Stimulated activated CD4-positive, alpha-beta T cell treated with anti-CD3 and anti-CD28 coated beads, Interleukin-1b, Interleukin-23, amount 100 ng/mL, for 48 hours (primary cell): ENCODE results near the gene TCERG1L.
"Not testable (repeated sequence)": the region's sequence is repeated elsewhere in the genome, so short reads cannot be mapped to it uniquely, and the experiment has no call there.

Experiments used
- DNase-seq: peaks from one replicate; pipeline ENCODE4 v3.0.0-alpha.2; 2020

Gene TCERG1L

DNA sequence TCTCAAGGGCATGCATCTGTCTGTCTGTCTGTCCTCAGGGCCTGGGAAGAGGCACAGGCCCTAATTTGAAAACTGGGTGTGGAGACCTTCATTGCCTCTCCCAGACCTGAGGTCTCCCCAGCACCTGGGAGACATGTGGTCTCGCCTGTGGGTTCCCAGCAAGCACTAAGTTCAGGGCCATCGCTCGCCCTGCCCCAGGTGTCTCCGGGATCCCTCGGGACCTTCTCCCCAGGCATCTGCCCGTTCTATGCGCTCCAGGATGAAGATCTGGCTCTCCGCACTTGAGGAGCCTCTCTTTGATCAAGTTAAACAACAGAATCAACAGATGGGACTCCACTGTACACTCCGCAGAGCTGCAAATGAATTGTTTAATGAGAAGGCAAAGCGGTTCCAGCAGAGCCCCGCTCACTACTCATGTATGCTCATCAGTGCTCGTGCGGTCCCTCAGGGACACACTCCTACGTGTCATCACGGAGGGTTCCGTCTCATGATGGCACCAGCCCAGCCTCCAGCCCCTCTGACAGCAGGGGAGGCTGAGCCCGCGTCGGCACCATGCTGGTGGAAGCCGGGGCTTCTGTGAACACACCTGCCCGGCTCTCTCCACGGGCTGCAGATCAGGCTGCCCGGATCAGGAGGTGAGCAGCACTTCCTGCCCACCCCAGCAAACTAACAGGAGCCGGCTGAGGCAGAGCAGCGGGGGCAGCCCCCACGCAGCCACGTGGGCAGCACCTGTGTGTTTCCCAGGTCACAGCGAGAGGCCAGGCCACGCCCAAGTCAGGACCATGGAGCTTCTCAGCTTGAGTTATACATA is 132.8 kb downstream of the TCERG1L start:
- no peak for DNase-seq

DNA sequence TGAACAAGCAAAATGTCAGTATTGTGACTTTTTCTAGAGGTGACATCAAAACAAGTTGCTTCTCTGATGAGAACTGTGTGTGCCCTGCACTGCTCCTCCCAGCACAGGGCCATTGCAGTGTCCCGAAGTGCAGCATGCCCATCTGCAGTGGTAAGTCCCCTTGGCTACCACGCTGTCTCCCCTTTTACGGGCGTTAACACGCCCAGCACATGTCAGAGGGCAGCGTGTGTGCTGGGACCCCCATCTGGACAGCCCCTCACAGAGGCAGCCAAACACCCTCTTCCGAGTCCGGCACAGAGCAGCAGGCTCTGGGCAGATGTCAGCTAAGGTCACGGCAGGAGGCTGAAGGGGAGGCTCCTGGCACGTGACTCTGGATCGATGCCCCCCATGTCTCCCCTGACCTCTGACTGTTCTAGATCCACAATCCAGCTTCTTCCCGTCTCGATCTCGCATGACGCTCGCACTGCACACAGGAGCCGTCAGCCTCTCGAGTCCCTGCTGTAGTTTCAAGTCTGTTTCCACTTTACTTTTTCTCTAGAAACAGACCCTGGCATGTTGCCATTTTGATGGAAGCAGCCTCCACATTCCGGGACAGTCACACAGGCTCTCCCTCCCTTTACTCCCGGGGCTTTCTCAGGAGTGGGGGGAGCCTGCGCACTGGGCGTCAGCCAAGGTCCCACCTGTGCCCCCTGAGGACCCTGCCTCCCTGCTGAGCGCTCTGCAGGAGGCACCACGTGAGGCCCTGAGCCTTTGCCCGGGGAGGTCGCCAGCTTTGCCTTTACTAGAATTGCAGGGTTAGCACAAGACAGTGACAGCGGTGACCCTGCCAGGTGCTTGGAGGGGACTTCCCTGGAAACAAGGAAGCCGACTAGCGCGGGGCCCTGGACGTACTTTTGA is 133.8 kb downstream of the TCERG1L start:
- no peak for DNase-seq

DNA sequence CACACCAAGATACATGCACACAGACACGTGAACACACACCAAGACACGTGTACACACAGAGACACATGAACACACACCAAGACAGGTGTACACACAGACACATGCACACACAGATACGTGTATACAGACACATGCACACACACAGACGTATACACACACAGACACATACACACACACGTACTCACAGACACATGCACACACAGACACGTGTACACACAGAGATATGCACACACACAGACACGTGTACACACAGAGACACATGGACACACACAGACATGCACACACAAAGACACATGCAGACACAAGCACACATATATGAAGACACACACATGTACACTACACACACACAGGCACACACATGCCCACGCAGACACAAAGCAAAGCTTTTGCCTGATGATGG is 134.6 kb downstream of the TCERG1L start:
- no peak for DNase-seq

DNA sequence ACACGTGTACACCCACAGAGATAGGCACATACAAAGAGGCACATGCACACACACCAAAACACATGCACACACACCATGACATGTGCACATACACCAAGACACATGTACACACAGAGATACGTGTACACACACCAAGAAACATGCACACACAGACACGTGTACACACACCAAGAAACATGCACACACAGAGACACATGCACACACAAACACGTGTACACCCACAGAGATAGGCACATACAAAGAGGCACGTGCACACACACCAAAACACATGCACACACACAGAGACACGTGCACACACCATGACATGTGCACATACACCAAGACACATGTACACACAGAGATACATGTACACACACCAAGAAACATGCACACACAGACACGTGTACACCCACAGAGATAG is 135.2 kb downstream of the TCERG1L start:
- not testable (repeated sequence) for DNase-seq

DNA sequence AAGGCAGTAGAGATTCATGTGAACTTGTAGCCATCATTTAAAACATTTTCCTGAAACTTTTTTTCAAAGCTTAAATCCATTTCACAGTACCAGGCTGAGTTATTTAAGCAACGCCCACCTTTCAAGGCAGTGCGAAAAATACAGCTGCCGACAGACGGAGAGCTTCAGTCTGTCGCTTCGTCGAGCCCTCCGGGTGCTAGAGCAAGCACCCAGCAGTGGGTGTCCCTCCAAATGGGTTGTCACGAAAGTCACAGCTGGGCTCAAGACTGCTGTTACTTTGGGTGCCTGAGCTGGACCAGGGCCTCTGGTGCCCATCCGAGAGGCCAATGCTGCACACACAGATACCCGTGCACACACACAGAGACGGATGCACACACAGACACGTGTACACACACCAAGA is 135.6 kb downstream of the TCERG1L start:
- DNase-seq: no peak

DNA sequence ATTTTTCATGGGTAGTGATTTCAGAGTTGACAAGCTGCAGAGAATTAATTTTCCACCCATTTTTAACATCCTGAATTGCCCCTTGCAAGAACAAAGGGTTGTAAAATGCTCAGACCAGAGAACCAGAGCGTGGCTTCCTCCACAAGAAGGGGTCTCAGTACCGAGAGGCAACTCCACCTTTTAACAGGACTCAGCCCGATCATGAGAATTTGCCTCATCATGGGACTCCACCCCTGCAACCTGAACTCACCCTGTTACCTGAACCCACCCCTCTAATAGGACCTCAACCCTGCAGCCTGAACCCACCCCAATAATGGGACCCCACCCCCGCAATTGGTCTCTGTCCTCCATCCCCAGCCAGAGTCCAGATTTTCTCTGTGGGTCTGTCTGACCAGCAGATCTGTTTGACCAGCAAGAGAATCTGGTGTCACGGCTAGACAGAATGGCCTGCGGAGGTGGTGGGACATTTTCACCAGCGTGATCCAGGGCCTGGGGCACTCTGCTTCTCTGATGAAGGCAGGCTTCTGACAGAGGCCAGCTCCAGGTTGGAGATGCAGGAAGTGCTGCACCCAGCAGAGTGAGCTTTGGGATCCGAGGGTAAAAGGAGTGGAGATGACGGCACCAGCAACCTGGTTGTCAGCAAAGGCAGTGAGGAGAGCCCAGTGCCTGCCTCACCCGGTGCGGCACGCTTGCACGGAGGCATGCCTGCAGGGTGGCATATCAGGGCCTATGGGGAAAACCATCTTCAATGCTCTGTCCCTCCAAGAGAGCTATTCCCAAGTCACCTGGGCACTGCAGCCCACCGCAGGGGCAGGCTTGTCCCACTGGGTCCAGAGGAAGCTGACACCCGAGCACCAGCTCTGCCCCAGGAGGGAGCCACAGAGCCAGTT is 136.6 kb downstream of the TCERG1L start:
- DNase-seq: no peak

DNA sequence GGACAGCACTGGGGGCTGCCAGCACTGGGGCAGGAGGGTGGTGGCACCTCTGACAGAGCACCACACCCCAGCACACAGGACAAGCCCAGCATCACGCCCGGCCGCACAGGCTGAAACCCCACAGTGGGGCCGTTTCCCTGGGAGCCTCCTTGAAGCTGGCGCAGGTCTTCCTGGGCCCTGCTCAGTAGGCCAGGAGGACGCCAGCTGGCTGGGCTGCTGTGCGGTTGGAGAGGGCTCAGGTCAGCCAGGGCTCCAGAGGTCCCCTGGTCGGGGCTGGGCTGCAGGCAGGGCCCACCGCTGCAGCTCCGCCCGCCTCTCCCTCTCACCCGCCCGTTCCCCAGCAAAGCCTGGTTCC is 137.3 kb downstream of the TCERG1L start:
- no peak for DNase-seq

DNA sequence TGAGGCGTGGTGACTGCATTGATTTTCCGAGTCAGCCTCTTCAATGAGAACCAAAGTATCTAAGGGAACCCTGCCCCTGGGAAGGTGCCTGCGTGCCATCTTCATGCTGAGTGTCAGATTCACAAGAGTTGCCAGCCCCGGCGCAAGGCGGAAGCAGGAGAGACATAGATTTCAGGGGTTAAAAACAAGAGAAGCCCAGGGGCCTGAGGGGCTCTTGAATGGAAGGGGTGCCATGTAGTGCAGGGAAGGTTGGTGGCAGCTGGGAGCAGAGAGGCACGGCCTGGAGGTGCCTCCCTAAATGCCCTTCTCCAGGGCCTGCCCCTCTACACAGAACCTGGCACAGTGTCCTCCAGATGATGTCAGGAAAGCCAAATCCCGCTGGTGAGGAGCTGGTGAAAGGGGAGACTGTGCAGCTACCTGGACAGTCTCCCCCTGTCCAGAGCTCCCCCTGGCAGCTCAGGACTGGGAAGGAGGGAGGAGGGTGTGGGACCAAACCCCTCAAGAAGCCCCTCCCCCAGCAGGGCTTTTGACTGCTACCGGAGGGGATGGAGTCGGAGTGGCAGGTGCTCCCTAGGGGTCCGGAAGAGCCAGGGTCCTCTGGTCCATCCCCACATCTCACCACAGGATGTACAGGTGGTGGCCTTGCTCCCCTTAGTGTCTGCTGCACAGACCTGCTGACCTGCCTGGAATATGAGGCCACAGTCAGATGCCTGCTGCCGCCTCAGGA is 137.9 kb downstream of the TCERG1L start:
- no peak for DNase-seq

DNA sequence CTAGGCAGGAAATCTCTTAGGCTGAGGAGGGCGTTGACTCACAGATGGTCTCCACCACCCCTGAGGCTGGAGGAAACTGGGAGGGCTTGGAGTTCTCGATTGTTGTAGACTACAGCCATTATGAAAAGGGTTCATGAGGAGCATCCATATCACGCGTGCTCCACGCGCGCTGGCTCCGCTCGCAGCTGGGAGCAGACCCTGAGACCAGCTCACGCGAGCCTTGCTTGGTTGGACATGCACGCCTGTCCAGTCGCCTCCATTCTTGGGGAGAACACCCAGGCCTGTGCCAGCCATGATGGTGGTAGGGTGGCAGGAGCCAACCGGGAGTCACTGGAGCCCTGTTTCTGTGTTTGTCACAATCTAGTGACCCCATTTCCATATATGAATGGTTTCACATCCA is 139.1 kb downstream of the TCERG1L start:
- DNase-seq: no peak

DNA sequence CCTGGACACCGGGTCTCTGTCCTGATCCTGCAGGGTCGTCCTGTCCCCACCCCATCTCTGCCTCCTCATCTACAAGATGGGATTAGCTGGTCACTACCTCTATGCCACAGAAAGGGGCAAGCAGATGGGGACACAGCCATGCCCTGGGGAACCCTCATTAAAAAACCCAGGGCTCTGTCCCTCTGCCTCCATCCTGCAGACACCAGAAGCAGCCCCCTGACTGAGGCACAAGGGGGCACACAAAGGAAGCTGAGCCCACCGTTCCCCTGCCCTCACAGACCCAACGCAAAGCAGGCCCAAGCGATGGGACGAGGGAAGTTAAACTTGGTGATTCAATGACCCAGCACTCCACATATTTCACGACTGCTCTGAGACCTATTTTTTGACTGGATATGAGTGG is 142.4 kb downstream of the TCERG1L start:
- no peak for DNase-seq

DNA sequence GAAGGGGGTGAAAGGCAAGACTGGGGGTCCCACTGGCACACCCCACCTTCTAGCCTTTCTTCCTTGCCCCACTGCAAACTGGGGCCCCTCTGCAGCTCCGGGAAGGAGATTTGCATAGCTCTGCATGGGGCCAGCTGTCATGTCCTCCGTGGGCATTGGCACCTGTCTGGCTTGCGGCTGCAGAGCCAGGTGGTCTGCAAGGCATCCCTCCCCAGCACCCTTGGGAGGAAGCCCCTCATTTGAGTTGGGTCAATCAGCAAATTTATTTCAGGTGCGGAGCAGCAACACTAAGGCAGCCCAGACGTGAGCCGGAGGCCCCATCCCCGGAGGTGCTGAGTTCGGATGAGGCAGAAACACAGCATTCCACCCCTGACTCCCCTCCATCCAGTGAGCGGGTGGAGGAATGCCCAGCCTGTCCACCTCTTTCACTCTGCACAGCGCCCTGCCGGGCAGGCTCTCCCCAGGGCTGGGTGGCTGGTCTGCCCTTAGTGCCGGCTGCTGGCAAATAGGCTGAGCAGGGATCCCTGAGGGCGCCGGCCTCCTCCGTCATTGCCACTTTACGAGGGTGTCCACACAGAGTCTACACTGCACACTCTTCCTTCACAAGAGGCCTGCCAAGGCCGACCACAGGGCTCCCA is 143.2 kb downstream of the TCERG1L start:
- DNase-seq: no peak

DNA sequence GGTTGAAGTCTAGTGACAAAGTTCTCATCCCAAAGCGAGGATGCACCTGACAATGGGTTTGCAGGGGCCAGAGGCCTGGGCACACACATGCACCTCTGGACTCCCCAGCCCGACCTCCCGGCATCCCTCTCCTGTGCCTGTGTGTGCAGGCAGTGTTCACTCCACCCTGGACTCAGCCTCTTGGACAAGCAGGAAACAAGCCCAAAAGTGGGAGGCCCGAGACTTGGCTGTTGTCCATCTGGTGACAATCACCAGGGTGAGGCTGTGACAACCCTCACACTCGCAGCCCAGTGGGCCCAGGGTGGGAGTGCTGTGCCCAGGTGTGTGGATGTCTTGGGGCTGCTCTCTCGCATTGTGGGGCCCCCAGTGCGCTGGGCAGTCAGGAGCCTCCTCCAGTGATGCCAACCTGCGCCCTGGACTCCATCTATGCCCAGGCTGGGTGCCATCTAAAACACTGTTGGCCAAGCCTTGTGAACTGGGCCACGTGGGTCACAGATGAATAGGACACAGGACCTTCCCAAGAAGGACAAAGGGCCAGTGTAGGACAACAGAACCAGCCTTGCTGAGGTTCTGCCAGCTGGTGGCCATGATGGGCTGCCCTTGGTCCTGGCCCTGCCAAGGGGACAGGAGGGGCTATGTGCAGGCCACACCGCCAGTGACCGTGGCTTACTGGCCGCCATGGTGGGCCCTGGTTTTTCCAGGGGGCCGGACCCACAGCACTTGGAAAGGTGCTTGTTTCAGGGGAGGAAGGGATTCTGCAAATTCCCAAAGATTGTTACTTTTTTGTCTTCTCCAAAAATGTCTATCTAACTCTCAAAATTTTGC is 144.3 kb downstream of the TCERG1L start:
- no peak for DNase-seq

DNA sequence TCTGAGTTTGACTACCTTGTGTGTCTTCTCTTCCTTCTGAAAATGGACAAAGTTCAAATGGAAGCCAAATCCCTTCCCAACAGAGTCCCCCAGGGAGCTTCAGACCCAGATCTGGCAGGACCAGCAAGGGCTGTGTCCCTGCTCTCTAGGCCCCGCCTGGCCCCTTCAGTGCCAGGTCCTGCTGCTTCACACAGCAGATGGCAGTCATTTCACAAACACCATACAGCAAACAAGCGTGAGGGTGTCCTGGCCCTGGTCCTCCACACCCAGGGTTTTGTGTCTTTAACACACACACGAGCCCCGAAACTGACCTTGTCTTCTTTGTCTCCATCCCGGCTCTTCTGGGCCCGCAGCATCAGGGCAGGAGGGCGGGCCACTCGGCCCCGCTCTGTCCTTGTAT is 145.0 kb downstream of the TCERG1L start:
- DNase-seq: no peak

DNA sequence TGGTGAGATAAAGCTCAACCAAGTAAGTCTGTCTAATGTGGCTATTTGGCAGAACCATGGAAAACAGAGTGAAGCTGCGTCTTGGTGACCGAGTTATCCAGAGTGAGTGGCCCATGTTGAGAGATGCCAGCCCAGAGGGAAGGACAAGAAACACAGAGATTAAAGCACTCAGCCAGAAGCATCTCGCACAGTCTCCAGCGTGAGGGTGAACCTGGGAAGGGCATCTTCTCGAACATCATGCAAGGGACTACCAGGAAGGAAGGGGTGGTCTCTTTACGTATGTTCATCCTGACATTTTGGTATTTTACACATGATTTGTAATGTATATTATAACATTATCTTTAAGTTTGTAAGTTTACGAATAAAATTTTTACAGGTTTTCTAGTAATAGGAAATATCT is 146.4 kb downstream of the TCERG1L start:
- DNase-seq: no peak

DNA sequence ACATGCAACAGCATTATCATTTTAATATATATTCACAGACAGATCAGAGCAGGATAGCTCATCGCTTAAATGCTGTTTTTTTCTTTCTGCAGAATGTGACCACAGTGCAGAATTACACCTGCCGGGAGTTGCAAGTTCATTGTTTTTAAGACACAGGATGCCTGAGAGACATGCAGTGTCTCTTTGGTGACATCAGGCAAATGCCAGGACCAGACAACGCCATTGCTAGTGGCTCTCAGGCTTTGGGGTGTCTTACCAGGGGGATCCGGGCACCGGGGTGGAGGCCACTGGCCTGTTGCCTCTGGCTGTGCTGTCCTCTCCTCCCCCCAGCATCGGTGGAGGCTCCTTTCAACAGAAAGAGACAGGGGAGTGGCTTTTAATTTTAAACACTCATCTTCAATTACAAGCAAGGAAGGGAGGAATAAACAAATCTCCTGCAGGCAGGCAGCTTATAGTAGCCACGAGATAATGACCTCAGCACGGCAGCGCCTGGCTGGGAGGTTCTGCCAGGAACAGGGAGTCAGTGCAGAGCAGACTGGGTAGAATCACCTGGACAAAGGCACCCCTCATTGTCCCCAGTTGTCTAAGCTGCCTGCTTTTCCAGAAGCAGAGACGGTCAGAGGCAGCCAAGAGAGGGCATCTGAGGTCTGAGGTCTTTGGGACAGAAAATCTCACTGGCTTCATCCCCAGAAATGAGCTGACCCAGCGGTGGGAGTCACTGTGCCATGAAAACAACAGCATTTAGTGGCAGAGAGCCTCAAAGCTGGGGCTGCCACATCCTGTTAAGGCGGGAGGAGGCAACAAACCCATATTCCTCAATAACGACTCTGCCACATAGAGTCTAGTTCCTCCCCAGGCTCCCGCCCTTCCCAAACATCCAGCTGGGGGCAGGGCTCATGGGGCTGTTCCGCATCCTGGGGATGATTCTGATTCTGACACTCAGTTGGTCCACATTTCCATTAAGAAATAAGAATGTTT is 148.4 kb downstream of the TCERG1L start:
- DNase-seq: no peak

DNA sequence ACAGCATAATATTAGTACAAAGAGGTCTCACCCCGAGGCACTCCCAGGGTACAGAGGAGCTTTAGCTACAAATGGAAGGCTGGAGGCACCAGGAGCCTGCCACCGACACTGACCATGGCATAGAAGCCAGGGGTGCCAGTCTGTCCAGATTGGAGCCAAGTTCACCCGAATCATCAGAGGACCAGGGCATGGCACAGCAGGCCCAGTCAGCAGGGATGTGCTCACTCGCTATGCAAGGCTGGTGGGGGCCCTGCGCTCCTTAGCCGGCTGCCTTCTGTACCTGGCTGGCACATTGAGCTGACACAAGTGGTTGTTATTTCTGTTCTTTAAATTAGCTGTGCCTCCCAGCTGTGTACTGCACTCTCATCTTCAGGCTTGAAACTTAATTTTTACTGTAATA is 149.3 kb downstream of the TCERG1L start:
- DNase-seq: no peak

DNA sequence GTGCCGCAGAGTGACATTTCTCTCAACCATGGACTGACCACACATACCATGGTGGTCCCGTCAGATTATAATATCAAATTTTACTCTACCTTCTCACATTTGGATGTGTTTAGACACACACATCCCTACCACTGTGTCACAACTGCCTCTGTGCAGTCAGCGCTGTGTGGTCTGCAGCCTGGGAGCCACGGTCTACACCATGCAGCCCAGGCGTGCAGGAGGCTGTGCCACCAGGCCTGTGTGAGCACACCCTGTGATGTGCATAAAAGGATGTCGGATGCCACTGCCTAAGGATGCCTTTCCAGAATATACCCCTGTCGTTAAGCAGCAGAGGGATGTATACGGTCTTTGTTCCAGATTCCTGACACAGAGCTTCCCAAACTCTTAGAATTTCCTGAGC is 150.4 kb downstream of the TCERG1L start:
- no peak for DNase-seq

DNA sequence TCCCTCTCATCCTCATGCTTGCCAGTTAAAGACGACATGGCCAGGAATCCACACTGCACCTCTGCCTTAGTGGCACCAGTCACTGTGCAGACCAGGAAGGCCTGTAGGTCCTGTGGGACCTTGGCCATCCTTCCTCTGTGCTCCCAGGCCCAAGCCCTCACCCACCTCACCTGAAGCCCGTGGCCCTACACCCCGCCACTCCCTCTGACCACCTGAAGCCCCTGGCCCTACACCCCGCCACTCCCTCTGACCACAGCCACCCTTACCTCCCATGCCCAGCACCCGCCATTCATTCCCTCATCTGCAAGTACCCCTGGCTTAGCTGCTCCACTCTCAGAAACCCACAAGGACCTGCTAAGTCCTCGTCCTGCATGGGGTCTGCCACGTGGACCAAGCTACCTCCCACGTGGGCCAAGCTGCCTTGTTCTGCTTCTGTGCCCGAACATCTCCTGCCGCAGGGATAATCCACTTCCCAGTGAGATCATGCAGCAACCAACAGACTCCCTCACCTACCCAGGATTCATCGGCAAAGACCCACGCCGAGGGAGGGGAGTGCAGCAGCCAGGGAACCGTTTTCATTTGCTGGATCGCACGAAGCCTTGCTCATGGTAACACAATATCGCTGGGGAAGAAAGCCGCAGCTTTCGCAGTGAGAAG is 151.2 kb downstream of the TCERG1L start:
- DNase-seq: no peak

DNA sequence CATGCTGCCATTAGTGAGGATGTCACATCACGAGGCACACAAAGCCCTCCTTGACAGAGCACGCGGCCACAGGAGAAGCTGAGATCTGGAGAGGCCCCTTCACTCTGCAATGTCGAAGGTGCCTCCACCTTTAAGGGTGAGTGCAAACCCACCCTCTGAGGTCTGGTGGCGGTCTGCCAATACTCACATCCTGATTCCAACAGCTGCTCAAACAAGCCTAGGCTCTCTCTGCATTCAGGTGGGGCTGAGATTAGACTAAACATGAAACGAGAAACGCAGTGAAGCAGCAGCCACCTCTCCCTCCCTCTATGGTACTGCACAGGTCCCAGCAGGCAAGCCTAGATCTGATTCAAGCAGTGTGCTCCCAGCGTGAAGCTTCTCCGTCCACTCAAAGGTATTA is 151.8 kb downstream of the TCERG1L start:
- no peak for DNase-seq
